Gastrocnemius medialis (tissue), 4 donors: ENCODE results near the gene PSMD2.

ENCODE experiments used
- CTCF ChIP-seq, 5 experiments: fragments of 450-650 bp in 3 of 5; fragments of 200-600 bp in 2 of 5; sonication (generic) in 2 of 5; IDR thresholded peaks in 4 of 5; conservative IDR thresholded peaks in 1 of 5; 1 replicate in 4 of 5; 2 replicates in 1 of 5; pipeline ENCODE4 v1.5.1; 2016 to 2019; ENCODE audit warnings: antibody characterized with exemption in 5 of 5, mild to moderate bottlenecking in 3 of 5, moderate library complexity in 3 of 5
- POLR2A ChIP-seq, 2 donors: fragments of 450-650 bp; IDR thresholded peaks; one replicate each; pipeline ENCODE4 v1.6.1; 2017; ENCODE audit warnings: antibody characterized with exemption in 2 of 2, mild to moderate bottlenecking in 2 of 2, moderate library complexity in 2 of 2

- no peak for TF ChIP-seq CTCF (IDR thresholded peaks at IDR 0.05 in 4 of 5, conservative IDR thresholded peaks at IDR 0.05 in 1 of 5)
- no peak for TF ChIP-seq POLR2A (IDR thresholded peaks at IDR 0.05)
Observed at GRCh38 chr3:184350618-184351017, 51.6 kb downstream of the PSMD2 start.
